Measurements from ENCODE around the gene PTPN3.
"Not testable (repeated sequence)": the region's sequence is repeated elsewhere in the genome, so short reads cannot be mapped to it uniquely, and the experiment has no call there.

Gene PTPN3

GRCh38 chr9:109385499-109385898 lies 112.6 kb downstream of the PTPN3 start:
- no peak for DNase-seq

DNA sequence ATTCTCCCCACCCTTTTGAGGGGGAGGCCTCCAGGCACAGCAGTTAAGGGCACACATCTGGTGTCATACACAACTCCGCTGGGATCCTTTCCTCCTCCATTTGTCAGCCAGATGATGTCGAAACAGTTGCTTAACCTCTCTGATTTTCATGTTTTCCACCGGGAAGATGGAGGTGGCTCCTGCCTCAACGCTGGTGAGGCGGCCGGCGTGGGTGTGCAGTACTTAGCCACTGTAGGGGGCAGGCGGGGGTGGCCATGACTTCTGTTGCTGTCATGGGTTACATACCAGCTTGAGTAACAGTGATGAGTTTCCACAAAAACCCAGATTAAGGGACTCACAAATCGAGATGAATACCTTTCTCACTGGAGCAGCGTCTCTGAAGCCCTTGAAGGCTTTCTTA lies 114.2 kb downstream of the PTPN3 start:
- no peak for DNase-seq

GRCh38 chr9:109383356-109383755 lies 114.8 kb downstream of the PTPN3 start:
- no peak for DNase-seq

DNA sequence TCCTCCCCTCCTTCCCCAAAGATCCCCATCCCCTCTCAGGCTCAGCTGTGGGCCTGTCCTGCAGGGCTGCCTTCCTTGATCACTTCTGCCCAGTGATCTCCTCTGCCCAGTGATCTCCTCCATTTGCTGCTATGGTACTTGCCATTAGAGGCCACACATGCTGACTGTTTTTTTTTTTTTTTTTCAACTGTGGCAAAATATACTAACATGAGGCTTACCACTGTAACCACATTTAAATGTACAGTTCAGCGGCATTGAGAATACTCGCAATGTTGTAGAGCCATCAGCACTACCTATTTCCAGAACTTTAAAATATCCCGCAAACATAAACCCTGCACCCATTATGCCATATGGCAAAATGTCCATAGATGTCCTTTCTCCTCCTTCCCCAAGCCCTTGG lies 115.5 kb downstream of the PTPN3 start:
- no peak for DNase-seq

DNA sequence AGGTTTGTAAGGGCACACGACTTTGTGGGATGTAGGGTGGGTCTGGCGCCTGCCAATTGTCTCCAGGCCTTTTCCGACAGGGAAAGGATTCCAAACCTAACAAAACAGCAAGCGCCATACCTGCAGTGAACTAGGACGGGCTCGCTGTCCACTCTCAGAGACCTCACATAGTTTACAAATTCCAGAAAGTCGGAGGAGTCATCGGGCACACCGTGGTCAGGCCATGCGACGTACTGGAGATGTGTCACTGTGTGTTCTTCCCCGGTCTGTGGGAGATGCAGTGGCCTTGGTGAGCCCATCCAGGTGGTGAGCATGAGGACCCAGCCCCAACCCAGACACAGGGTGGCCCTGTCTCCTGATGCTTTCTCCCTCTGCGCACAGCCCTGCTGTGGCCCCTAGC lies 115.9 kb downstream of the PTPN3 start:
- no peak for DNase-seq

DNA sequence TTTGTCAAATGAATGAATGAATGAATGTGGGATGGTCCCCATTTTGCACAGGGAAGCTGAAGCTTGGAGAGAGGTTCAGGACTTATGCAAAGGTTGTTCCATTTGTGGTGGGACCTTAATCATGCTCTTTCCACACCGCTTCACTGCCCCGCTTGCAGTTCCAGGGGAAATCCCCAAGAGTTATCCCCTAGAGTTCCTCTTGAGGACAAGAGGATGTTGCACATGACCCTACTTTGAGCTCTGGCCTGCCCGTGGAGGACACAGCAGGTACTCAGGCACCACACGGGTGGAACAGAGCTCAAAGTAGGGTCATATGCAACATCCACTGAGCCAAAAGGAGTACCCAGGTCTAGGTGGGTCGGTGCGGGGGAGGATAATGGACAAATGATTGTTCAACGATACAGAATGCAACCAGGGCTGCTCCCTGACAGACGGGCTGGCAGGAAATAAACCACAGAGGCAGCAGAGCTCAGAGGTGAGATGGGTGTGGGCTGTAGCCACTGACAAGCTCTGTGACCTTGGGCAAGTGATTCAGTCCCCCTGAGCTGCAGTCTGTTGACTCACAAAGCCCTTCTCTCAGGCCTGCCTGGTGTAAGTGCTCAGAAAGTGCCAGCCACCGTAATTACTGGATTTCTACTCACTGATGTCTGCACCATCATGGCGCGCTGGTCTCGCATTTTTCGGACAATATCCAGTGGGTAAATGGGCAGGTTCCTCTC lies 116.9 kb downstream of the PTPN3 start:
- DNase-seq, result no peak

- DNase-seq, result no peak
These were observed 118.6 kb downstream of the PTPN3 start for GRCh38 chr9:109379513-109379912.

DNA sequence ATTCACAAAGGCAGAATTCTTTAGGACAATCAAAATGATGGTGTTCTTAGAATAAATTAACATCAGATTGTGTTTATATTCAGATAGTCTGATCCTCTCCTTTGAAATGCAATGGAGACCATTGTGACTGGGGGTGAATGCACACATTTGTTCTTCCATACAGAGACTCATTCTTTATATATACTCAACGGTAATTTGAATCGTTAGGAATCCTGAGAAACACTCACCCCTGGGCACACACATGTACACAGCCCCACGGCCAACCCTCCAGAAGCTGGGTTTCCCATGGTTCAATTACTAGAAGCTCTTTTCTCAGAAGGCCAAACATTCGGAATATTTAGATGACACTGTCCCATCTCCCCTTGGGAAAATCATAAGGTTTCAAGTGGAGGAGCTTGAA lies 119.8 kb downstream of the PTPN3 start:
- DNase-seq, result no peak

GRCh38 chr9:109372246-109372645 lies 125.9 kb downstream of the PTPN3 start:
- no peak for DNase-seq

DNA sequence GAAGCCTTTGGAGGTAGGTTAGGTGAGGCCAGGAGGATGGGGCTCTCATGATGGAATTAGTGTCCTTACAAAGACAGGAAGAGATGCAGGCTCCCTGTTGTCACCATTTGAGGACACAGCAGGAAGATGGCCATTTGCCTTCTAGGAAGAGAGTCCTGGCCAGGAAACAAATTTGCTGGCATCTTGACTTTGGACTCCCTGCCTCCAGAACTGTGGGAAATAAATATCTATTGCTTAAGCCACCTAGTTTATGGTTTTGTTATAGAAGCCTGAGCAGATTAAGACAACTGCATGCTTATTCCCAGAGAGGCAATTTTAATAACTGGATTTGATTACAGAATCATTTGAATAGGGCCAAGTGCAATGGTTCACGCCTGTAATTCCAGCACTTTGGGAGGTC lies 126.7 kb downstream of the PTPN3 start:
- DNase-seq, result no peak

DNA sequence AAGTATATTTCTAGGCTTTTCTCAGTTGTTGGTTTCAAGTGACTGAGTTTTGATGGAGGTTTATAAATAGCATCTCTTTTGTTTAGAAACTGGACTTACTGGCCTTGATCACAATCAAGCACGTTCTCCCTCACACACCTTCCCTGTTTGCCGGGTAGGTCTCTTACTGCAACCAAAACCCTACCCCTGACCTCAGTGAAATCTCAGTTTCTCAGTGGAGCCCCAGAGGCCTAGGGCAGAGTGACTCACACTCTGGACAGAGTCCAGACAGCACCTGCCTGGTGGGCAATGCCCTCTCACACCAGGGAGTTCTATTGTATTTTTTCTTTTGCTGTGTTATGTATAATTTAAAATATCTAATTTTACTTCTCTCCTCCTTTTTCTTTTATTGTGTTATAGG lies 128.8 kb downstream of the PTPN3 start:
- DNase-seq, result no peak

DNA sequence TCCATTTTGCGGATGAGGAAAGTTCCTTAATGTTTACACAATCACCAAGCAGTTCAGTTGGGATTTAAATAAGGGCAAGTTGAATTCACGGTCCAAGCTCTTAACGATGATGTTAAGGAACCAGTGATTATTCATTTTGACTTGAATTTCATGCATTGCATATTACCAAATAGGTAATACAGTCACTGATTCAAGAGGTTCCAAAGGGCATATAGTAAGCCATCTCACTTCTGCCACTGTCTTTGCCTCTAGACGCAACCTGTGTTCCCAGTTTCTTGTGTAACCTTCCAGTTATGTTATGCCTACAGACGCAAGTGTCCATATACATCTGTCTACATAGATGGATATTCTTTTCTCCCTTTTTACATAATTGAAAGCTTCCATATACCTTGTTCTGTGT lies 137.3 kb downstream of the PTPN3 start:
- DNase-seq, result no peak

DNA sequence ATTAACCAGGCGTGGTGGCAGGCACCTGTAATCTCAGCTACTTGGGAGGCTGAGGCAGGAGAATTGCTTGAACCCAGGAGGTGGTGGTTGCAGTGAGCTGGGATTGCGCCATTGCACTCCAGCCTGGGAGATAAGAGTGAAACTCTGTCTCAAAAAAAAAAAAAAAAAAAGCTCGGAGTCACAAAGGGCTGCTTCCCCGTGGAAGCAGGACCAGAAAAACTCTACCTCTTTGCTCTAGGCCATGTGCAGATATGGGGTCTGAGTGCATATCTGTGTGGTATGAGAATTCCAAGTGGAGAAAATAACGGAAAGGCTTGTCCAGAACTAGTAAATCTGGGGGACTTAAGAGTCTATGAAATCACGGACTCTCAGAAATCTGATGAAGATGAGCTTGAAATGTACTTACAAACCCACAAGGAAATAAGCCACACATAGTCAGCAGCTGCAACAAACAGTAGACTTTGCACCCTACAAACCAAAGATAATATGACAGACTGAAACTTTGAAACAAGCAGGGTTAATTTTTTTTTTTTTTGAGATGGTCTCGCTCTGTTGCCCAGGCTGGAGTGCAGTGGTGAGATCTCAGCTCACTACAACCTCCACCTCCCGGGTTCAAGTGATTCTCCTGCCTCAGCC lies 139.0 kb downstream of the PTPN3 start:
- DNase-seq, result not testable (repeated sequence)

GRCh38 chr9:109355564-109356297 lies 142.4 kb downstream of the PTPN3 start:
- no peak for DNase-seq

DNA sequence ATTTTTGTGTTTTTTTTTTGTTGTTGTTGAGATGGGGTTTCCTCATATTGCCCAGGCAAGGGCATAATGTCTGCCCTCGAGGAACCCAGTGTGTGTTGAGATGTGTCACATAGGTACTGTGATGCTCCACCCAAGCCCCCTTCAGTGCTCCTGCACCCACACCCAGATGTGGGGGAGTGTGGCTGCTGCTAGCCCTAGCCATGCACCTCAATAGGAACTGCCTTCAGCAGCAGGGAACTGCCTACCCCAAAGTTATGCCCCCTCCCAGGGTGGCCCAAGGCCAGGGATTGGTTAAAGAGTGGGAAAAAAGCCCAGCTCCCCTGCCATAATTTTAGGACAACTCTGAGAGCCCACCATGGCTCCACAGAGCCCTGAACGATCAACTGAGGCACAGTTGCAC lies 143.9 kb downstream of the PTPN3 start:
- DNase-seq, result no peak

GRCh38 chr9:109351032-109351431 lies 147.1 kb downstream of the PTPN3 start:
- DNase-seq, result no peak

- DNase-seq, result peak; percentile 92
These were observed 148.7 kb downstream of the PTPN3 start for GRCh38 chr9:109349421-109349846.

DNA sequence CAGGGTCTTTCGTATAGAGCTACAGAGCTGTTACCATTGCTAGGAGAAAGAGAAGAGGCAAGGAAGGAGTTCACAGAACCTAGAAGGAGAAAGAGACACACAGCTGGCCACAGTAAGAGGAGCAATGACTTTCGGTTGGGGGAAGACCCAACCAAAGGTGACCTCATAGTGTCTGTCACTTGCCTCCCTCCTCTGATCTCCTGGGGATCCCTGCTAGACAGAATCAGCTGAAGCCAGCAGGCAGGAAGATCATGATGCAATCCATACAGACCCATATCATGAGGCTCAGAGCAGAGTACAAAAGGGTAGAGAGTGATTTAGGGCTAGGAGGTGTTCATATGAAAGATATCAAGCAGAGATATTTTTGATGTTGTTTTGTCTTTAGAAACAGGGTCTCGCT lies 151.2 kb downstream of the PTPN3 start:
- no peak for DNase-seq

DNA sequence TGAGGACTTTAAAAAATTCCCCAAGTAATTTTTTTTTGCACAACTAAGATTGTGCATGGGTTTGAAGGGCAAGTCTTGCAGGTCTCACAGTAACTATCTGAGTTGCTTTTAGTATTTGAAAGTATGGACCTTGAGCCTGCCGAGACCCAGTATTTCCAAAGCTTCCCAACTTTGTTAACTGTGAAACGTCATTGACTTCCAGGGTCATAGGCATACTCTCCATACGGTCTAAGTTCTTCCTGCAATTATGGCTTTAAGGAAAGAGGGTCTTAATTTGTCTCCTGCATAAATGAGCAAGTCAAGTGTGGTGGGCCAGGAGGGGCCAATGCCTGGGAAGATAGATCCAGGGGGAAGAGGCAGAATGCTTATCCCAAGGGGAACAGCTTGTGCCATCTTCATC lies 153.2 kb downstream of the PTPN3 start:
- DNase-seq, result no peak

- DNase-seq, result no peak
These were observed 155.2 kb downstream of the PTPN3 start for GRCh38 chr9:109342878-109343277.

- DNase-seq, result no peak
These were observed 156.5 kb downstream of the PTPN3 start for GRCh38 chr9:109341561-109341960.

- not testable (repeated sequence) for DNase-seq
These were observed 157.1 kb downstream of the PTPN3 start for GRCh38 chr9:109340979-109341378.

GRCh38 chr9:109336409-109336808 lies 161.7 kb downstream of the PTPN3 start:
- DNase-seq, result no peak

DNA sequence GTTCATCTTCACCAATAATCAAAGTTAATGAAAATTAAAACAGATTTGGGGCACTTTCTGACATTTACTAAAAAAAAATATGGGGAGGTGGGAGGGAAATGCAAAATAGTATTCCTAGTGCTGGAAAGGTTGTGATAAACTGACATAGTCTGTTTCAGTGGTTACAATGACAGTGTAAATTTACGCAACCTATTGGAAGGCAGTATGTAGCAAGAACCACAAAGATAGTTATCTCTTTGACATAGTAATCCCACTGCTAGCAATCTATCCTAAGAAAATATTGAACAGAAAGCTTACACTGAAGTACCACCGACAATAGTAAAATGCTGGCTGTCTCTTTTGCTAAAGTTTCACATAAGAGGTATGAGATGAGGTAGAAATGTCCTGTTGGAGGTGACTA lies 162.2 kb downstream of the PTPN3 start:
- no peak for DNase-seq

All from fibroblast of skin of abdomen (primary cell).